HG03280 (cell line): ENCODE results near the gene HS3ST4.

ENCODE experiments used
- ATAC-seq: cut with Tn5 transposase; IDR thresholded peaks from one replicate; pipeline ENCODE4 v1.9.1; 2021; ENCODE audit warnings: mild to moderate bottlenecking, moderate library complexity; ENCODE audit not compliant: unreplicated experiment

HS3ST4 gene

DNA sequence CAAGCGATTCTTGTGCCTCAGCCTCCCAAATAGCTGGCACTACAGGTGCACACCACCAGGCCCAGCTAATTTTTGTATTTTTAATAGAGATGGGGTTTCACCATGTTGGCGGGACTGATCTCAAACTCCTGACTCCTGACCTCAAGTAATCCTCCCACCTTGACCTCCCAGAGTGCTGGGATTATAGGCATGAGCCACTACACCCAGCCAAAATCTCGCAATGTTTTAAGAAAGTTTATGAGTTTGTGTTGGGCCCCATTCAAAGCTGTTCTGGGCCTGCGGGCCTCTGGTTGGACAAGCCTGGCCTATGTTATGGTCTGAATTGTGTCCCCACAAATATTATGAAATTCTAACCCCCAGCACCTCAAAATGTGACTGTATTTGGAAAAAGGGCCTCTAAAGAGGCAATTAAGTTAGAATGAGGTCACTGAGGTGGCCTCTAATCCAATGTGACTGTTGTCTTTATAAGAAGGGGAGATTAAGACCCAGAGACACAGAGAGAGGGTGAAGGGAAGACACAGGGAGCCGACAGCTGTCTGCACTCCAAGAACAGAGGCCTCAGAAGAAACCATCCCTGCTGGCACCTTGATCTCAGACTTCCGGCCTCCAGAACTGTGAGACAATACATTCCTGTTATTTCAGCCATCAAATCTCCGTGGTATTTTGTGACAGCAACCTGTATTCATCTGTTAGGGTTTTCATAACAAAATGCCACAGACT is 469.9 kb downstream of the HS3ST4 start:
- no peak for ATAC-seq

DNA sequence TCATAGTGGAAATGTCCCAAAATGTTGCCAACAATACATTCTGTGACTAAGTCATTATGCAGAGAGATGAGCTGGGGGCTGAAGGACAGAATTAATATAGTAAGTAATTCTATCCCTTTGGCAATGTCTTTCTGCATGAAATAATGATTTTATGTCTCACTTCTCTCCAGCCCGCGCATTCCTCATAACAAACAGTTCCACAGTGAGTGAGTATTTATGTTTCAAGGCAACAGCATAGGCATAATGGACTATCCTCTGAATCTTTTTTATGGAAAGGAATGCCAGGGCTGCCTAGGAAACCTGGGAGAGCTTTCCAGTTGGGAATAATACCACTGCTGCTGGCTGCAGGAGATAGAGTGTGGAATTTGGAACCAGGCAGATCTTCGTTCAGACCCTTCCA is 477.7 kb downstream of the HS3ST4 start:
- no peak for ATAC-seq

DNA sequence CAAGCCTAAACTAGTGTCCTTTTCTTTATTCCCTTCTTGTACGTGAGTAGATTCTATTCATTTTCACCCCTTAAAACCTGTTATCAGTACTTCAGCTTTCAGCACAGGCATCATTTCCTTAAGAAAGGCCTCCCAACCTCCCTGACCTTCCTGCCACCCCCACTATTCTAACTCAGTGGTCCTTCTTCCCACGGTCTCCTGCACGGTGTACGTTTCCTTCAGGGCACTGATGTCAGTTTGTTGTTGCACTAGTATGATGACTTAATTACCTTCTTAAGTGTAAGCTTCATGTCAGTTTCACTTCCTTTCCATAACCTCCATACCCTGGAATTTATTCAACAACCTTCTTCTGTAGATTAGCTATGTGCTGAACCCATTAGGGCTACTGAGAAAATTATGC is 484.2 kb downstream of the HS3ST4 start:
- ATAC-seq = no peak

DNA sequence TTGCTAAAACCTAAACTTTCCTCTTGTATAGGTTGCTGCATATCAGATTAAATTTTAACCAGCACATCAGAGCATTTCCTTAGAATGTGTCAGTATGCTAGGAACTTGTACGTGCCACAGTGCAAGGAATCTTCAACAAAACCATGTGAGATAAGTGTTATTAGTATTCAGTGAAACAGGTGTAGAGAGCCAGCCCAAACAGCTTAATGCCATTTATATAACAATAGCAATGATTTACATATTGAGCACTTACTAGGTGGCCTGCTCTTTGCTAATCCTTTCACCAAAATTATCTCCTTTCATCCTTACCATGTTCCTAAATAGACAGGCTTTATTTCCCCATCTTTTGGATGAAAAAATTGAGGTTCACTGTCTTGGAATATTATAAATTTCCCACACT is 485.7 kb downstream of the HS3ST4 start:
- no peak for ATAC-seq

DNA sequence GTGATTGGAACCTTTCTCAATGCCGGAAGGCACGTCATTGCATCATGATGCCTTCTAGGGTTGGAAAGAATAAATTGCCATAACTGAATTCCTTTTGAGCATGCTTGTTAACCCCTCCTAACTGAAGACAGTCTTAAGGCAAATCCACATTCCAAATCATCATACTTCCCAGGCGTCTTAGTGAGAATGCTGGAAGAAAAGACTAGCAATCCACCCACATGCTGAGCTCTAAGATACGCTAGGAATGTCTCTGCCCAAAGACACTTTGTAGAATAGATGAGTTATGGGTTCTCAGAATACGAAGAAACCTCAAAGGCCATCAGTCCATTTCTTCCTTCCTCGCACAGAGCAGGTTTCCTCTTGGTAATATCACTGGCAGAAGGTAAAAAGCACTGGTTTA is 486.5 kb downstream of the HS3ST4 start:
- no peak for ATAC-seq

DNA sequence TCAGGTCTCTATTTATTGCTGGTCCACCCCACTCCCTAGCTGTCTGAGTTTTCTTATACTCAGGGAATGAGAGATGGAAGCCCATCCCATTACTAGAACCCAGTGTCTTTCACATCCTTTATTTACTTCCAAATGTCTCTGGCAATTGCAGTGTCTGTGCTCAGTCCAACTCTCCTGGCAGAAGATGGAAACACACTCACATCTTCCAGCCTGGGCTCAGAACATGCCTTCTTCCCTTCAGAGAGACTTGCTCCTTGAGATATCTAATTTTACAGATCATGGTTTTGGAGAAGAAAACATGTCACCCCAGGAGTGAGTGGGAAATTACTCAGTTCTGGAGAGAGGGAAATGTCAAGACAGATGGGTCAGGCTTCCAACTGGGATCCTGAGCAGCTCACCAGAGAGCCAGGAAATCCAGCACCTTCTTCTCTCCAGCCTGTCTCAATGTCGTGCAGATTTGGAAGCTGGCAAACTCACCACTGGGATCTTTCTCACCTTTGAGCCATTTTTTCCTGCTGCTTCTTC is 494.4 kb downstream of the HS3ST4 start:
- ATAC-seq = no peak
